Endothelial cell of umbilical vein (primary cell): ENCODE results near the gene AKAP14. TPM values are rescaled to one million over a fixed set of nuclear protein-coding genes. Genes with fewer than 3 reads are reported as not detected.

ENCODE experiments used
- BruUV-seq: library from RNA; stranded (reverse); fragments of 400-500 nt; replicated peaks from 2 replicates; lab custom pipeline; 2021; lab: Mats Ljungman, UMichigan
- CTCF ChIA-PET: fragments of 300-600, 350-600 bp; sonication (Branson Sonifier 250); formaldehyde crosslinking; loops from one replicate; lab custom pipeline; 2021; ENCODE audit warnings: antibody characterized with exemption, inconsistent platforms; lab: Charles Lee
- POLR2A ChIA-PET: fragments of 300-600, 350-600 bp; sonication (Branson Sonifier 250); formaldehyde crosslinking; loops from one replicate; lab custom pipeline; 2021; ENCODE audit warnings: antibody characterized with exemption, inconsistent platforms; lab: Charles Lee
- DNase-seq: peaks from one replicate; pipeline ENCODE4 v3.0.0-alpha.2; 2011; ENCODE audit warnings: low read depth, low spot score
- FAIRE-seq: peaks from 2 replicates; lab custom pipeline; 2011; peaks lifted over from hg19 to GRCh38; lab: Jason Lieb, UNC
- H2AFZ ChIP-seq: 2 replicates; pipeline ENCODE4 v1.6.0; 2012; ENCODE audit warnings: low read depth, low read length, control low read depth, inconsistent platforms
- H3K27ac ChIP-seq: 2 replicates; pipeline ENCODE4 v1.5.1; 2011; ENCODE audit warnings: low read depth, mild to moderate bottlenecking, control low read depth, low read length, moderate library complexity; ENCODE audit not compliant: insufficient read depth
- H3K27me3 ChIP-seq, 2 experiments: 2 replicates each; pipeline versions ENCODE4 v1.6.0 to v1.6.1; 2011; ENCODE audit warnings: low read length in 2 of 2, mixed read lengths in 1 of 2; ENCODE audit not compliant: control insufficient read depth in 2 of 2, insufficient read depth in 2 of 2
- H3K36me3 ChIP-seq, 2 experiments: 2 replicates in 1 of 2; 3 replicates in 1 of 2; pipeline ENCODE4 v1.5.1; 2011; ENCODE audit warnings: low read length in 2 of 2, mild to moderate bottlenecking in 1 of 2, moderate library complexity in 1 of 2; ENCODE audit not compliant: control insufficient read depth in 2 of 2, insufficient read depth in 2 of 2; ENCODE audit errors: extremely low read depth in 1 of 2
- H3K4me1 ChIP-seq: 3 replicates; pipeline ENCODE4 v1.5.1; 2011; ENCODE audit warnings: mild to moderate bottlenecking, low read length; ENCODE audit not compliant: control insufficient read depth, insufficient read depth; ENCODE audit errors: extremely low read depth
- H3K4me2 ChIP-seq: 2 replicates; pipeline ENCODE4 v1.6.1; 2011; ENCODE audit warnings: low read length, control low read depth, mixed read lengths; ENCODE audit not compliant: insufficient read depth
- H3K4me3 ChIP-seq, 3 experiments: fragments of 200-600 bp in 1 of 3; sonication (generic), shearing (Covaris generic) in 1 of 3; replicated peaks in 1 of 3; 2 replicates each; pipeline ENCODE4 v1.5.1; 2011 to 2016; ENCODE audit warnings: control low read depth in 3 of 3, low read length in 3 of 3, mild to moderate bottlenecking in 2 of 3, inconsistent platforms in 1 of 3, low read depth in 1 of 3, moderate library complexity in 1 of 3; ENCODE audit not compliant: insufficient read depth in 1 of 3
- H3K79me2 ChIP-seq: 2 replicates; pipeline ENCODE4 v1.6.0; 2012; ENCODE audit warnings: low read length, inconsistent platforms; ENCODE audit not compliant: control insufficient read depth, insufficient read depth
- H3K9ac ChIP-seq: replicated peaks from 2 replicates; pipeline ENCODE3; 2011; ENCODE audit warnings: low read length, control low read depth; ENCODE audit not compliant: insufficient read depth; ENCODE audit errors: extremely low read depth
- H3K9me1 ChIP-seq: replicated peaks from 3 replicates; pipeline ENCODE4 v1.6.0; 2011; ENCODE audit warnings: mild to moderate bottlenecking, low read length; ENCODE audit not compliant: control insufficient read depth, insufficient read depth; ENCODE audit errors: extremely low read depth
- H3K9me3 ChIP-seq: replicated peaks from 2 replicates; pipeline ENCODE4 v1.5.1; 2012; ENCODE audit warnings: low read length, inconsistent platforms; ENCODE audit not compliant: control insufficient read depth, insufficient read depth
- H4K20me1 ChIP-seq: replicated peaks from 2 replicates; pipeline ENCODE3; 2011; ENCODE audit warnings: mild to moderate bottlenecking, low read length; ENCODE audit not compliant: control insufficient read depth, insufficient read depth; ENCODE audit errors: extremely low read depth
- CTCF ChIP-seq, 2 donors: IDR thresholded peaks; 1 replicate in 1 of 2; 2 replicates in 1 of 2; pipeline ENCODE4 v1.5.1; 2011; ENCODE audit warnings: low read length in 2 of 2, mild to moderate bottlenecking in 2 of 2, moderate library complexity in 2 of 2, control low read depth in 1 of 2, inconsistent platforms in 1 of 2, low read depth in 1 of 2; ENCODE audit not compliant: insufficient read depth in 1 of 2; ENCODE audit errors: extremely low read depth in 1 of 2
- EZH2 ChIP-seq: IDR thresholded peaks from 2 replicates; pipeline ENCODE4 v1.6.1; 2012; ENCODE audit warnings: borderline replicate concordance, low read depth, mild to moderate bottlenecking, moderate library complexity, low read length, inconsistent platforms; ENCODE audit not compliant: severe bottlenecking
- FOS ChIP-seq: IDR thresholded peaks from 2 replicates; pipeline ENCODE4 v1.6.1; 2011; ENCODE audit warnings: mild to moderate bottlenecking, low read length, moderate library complexity, borderline replicate concordance; ENCODE audit not compliant: insufficient read depth
- GATA2 ChIP-seq: IDR thresholded peaks from 2 replicates; pipeline ENCODE4 v1.7.0; 2011; ENCODE audit warnings: low read depth, mild to moderate bottlenecking, moderate library complexity, mixed read lengths, low read length; ENCODE audit not compliant: insufficient read length, insufficient read depth
- JUN ChIP-seq: IDR thresholded peaks from 2 replicates; pipeline ENCODE4 v1.6.1; 2011; ENCODE audit warnings: borderline replicate concordance, low read depth; ENCODE audit not compliant: insufficient read length, insufficient read depth
- MAX ChIP-seq: IDR thresholded peaks from 2 replicates; pipeline ENCODE4 v1.6.1; 2011; ENCODE audit not compliant: insufficient read depth, insufficient read length
- MYC ChIP-seq: IDR thresholded peaks from one replicate; pipeline ENCODE4 v1.6.1; 2011; ENCODE audit warnings: mild to moderate bottlenecking, low read depth, low read length
- POLR2A ChIP-seq: IDR thresholded peaks from 2 replicates; pipeline ENCODE4 v1.6.1; 2012; ENCODE audit warnings: low read depth, mild to moderate bottlenecking, control low read depth, low read length
- POLR2AphosphoS5 ChIP-seq: IDR thresholded peaks from 2 replicates; pipeline ENCODE4 v1.6.1; 2012; ENCODE audit warnings: low read depth, mild to moderate bottlenecking, control low read depth, low read length, moderate library complexity; ENCODE audit not compliant: insufficient read depth
- dilution Hi-C: fragments of 300-500 bp; cut with MboI; formaldehyde crosslinking; loops from one replicate; pipeline ENCODE4 v1.15.0; 2019; ENCODE audit warnings: low sequenced_read_pairs; ENCODE audit not compliant: extremely low pct_ligation_motif_present
- intact Hi-C: fragments of 100-400 bp; cut with micrococcal nuclease; formaldehyde crosslinking; loops from one replicate; pipeline ENCODE4 v1.10.0; 2022
- polyA plus RNA-seq, 4 experiments: library from polyadenylated mRNA; depleted of rRNA in 3 of 4; stranded (reverse) in 3 of 4; unstranded in 1 of 4; fragments of >200 nt; gene quantifications; 2 replicates each; pipeline versions ENCODE4 v1.2.1 to v1.2.3, GENCODE V29; 2011 to 2012; ENCODE audit warnings: missing spikeins in 1 of 4
- total RNA-seq: library from RNA; stranded (reverse); gene quantifications from 2 replicates; pipeline ENCODE4 v1.2.3, GENCODE V29; 2021

The AKAP14 gene
- total and polyA plus RNA-seq, 2 donors (not counting 3 experiments of a cell fraction or from before 2014, with no cell fraction given) = not detected

GRCh38 chrX:119916310-119916709 lies 20.6 kb downstream of the AKAP14 start:
- H3K4me2 ChIP-seq = no peak overlapping the region
- CTCF ChIA-PET = no interaction called here
- no TSS peak for BruUV-seq
- no peaks in the 10 kb centered on the region for H3K79me2 ChIP-seq
- no peaks in the 10 kb centered on the region for H3K9me3 ChIP-seq
- H3K4me3 ChIP-seq = no peak overlapping the region
- FAIRE-seq (no peak), DNase-seq (no peak)
- no peak overlapping the region for H2AFZ ChIP-seq
- H3K27ac ChIP-seq = no peak overlapping the region
- H3K36me3 ChIP-seq = no peaks in the 10 kb centered on the region
- POLR2A ChIA-PET = no interaction called here
- dilution Hi-C loops (no loop called here), intact Hi-C loops (no loop called here)
- TF ChIP-seq POLR2AphosphoS5 (no peak), JUN (no peak), POLR2A (no peak), CTCF (IDR thresholded peaks at IDR 0.05; ENCODE audit: extremely low read depth in 1 of 2, insufficient read depth in 1 of 2, low read depth in 1 of 2, low read length in 2 of 2) (no peak), FOS (no peak), GATA2 (no peak), MYC (no peak), MAX (no peak), EZH2 (no peak)
- H4K20me1 ChIP-seq = no peaks in the 10 kb centered on the region
- H3K9ac ChIP-seq = no peak overlapping the region
- H3K27me3 ChIP-seq = no peaks in the 10 kb centered on the region
- no peaks in the 10 kb centered on the region for H3K9me1 ChIP-seq
- H3K4me1 ChIP-seq = no peaks in the 10 kb centered on the region
